ENCODE measurements around the gene NPPB.

DNA sequence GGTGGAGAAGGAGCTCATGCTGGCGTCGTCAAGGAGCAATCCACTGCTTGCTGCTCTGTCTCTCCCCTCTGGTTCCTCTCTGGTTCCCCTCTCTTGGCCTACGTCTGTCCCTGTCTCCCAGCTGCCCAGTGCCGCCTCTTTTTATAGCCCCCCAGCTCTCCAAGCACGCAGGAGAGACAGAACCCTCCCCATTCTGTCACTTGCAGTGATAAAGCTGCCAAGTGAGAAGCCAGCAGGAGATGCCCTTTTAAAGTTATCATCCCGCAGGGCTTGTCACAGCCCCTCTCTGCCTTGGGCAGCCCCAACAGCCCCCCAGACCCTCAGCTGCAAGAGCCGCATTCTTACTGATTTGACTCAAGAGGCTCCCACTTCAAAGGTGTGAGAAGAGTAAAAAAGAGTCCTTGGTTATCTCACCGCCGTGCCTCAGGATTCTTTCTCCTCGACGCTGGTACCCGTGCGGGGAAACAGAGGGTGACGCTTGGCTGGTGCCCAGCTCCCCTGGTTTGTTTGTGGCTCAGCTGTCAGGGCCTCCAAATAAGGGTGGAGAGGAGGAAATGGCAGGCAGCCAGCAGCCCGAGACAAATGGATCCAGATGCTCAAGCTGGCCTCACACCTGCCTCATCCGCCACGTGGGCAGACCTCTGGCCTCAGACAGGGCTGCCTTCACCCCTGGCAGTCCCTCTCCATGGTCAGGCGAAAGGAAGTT lies 10.9 kb downstream of the NPPB start, which contains the start of gene NPPA:
- TF ChIP-seq, protein P1, sequence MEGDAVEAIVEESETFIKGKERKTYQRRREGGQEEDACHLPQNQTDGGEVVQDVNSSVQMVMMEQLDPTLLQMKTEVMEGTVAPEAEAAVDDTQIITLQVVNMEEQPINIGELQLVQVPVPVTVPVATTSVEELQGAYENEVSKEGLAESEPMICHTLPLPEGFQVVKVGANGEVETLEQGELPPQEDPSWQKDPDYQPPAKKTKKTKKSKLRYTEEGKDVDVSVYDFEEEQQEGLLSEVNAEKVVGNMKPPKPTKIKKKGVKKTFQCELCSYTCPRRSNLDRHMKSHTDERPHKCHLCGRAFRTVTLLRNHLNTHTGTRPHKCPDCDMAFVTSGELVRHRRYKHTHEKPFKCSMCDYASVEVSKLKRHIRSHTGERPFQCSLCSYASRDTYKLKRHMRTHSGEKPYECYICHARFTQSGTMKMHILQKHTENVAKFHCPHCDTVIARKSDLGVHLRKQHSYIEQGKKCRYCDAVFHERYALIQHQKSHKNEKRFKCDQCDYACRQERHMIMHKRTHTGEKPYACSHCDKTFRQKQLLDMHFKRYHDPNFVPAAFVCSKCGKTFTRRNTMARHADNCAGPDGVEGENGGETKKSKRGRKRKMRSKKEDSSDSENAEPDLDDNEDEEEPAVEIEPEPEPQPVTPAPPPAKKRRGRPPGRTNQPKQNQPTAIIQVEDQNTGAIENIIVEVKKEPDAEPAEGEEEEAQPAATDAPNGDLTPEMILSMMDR (conservative IDR thresholded peaks at IDR 0.05): no peak
- TF ChIP-seq ZFX (IDR thresholded peaks at IDR 0.05): no peak
